NCI-H82 treated with DMSO at 0.1 percent for 48 hours (cell line): Measurements from ENCODE around the gene SV2B.

ENCODE experiments used
- DNase-seq: peaks from one replicate; lab custom pipeline; 2025; ENCODE audit not compliant: unreplicated experiment; lab: John Stamatoyannopoulos, UW

Gene SV2B

DNA sequence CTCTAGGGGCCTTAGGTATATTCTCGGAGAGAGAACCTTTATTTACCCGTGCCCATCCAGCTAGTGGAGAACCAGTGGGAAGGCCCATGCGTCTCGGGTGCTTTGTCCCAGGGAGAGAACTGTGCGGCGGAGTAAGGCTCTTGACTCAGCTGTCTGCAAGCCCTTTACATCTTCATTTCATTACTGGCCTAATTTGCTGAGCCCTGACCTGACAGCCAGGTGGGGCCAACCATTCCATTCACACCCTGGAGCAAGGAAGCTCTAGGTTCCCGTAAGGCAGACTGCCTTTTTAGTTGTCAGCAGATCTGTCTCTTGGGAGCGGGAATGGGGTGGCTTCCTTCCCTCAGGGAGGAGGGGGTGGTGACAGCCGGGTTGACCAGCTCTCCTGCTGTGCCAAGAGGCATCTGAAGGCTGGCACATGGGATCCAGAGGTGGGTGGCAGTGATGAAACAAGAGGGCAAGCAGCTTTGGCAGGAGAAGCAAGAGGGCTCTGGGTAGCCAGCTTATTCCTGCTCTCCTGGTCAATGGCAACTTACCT, 36.4 kb downstream of the SV2B start:
- DNase-seq, result no peak

DNA sequence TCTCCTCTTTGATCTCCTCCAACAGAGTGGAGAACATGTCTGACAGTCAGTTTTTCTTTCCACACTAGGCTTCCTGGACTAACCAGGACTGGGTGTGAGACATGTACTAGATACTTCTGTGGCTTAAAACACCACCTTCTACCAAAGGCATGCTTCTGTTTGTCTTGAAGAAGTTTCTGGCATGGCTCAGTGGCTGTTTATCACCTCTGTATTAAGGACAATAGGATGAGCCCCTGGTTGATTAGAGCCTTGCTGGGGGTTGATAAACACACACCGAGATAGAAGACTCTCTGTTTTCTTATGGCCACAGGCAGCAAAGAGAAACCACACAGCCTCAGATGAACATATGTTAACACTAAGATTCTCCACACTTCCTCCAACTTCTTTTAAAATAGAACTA, 40.5 kb downstream of the SV2B start:
- DNase-seq, result no peak

GRCh38 chr15:91141097-91141496, 41.0 kb downstream of the SV2B start:
- no peak for DNase-seq

- DNase-seq, result no peak
Observed at GRCh38 chr15:91142106-91142744, 42.2 kb downstream of the SV2B start.

DNA sequence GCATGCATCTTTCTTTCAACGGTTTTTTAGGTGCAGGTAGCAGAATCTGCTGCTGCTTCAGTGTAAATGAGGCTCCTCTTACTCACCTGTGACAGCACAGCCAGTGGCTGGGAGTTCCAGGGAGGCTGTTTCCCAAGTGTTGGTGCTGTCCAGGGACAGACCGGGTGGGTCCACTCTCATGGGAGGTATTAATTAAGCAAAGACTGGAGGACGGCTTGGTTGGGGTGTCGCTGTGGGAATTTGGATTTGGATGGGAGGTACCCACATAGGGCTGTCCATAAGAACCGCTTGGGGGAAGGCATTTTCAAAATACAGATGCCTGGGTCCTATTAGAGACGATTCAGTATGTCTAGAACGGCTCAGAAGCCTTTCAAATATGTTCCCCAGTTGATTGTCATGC, 42.9 kb downstream of the SV2B start:
- DNase-seq, result no peak

GRCh38 chr15:91146728-91147127, 46.7 kb downstream of the SV2B start:
- DNase-seq, result no peak

GRCh38 chr15:91148243-91148642, 48.2 kb downstream of the SV2B start:
- DNase-seq, result no peak

DNA sequence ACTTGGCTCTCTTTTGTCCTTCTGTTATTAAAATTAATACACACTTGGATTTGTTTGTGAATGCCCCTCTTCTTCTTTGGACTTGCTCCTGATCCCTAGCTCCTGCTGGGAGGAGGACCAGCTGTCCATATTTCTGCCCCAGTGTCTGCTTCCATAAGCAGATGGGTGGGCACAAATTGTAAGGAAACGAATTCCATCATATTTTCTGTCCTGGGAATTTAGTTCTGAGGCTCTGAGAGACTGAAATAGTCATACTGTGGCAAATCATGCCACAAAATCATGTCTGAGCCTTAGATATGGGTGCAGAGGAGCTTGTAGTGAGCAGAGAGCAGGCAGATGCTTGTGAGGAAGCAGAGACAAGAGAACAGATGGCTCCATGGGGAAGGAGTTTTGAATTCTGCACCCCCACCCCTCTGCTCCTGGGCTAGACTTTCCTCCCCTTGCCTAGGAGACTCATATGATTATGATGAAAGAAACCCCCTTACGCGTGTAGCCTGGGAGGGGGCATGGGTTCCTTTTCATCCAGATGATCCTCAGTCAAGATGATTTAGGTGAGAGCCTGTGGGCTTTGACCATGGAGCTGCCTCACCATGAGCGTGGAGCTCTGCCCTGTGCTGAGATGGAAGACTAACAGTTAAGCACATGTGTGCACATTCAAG, 50.6 kb downstream of the SV2B start:
- DNase-seq, result peak; percentile 16

DNA sequence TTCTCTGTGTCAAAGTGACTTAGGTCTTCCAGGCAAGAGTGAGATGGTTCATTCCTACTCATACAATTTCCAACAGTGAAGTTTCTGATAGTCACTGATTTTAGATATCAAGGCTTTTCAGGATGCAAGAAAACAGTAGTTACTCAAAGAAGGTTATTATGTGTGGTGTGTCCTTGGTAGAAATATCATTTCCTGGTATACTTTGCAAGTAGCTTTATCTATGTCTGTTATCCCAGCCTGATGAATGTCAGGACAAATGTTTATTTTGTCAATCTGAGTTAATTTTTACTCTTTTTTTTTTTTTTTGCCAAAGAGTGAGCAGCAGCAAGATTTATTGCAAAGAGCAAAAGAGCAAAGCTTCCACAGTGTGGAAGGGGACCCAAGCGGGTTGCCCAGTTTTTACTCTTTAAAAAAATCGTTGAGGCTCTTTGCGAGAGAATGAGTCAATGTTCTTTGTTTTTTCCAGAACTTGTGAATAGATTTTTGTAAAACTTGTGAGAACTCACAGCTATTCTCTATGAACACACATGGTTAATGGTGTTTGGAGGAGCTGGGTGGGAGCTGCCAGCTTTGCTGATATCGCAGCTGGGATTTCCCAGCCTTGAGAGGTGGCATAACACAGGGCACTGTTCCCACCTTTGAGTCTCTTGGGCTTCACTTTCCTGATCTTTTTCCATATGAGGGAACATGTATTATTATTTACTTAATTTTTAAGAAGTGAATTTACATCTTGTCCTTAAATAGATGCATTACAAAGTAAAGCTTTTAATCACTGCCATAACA, 51.9 kb downstream of the SV2B start:
- no peak for DNase-seq

- peak; percentile 14 for DNase-seq
Observed at GRCh38 chr15:91152896-91153581, 53.0 kb downstream of the SV2B start.

GRCh38 chr15:91153954-91154353, 53.9 kb downstream of the SV2B start:
- no peak for DNase-seq

DNA sequence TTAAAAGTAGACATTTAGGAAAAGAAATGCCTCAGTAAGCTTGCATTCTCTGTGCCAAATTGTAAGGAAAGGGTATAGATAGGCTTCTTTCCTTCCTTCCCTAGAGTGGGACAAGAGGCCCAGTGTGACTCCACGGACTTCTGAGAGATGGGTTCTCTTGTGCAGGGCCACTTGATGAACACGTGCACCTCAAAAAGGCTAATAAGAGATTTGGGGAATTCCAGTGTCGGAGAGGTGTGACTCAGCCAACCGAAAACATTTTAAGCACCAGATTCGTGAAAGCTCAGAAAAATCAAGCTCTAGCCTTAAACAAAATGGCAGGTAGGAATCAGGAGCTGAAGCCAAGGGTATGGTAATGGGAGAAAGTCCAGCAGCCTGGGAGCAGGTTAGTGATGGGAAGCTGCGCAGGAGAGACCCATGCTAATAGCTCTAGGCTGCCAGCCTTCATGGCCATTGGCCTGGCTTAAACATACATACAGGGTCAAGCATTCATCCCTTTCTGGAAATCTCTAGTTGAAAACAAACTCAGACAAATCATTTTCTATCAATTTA, 56.2 kb downstream of the SV2B start:
- DNase-seq, result no peak

DNA sequence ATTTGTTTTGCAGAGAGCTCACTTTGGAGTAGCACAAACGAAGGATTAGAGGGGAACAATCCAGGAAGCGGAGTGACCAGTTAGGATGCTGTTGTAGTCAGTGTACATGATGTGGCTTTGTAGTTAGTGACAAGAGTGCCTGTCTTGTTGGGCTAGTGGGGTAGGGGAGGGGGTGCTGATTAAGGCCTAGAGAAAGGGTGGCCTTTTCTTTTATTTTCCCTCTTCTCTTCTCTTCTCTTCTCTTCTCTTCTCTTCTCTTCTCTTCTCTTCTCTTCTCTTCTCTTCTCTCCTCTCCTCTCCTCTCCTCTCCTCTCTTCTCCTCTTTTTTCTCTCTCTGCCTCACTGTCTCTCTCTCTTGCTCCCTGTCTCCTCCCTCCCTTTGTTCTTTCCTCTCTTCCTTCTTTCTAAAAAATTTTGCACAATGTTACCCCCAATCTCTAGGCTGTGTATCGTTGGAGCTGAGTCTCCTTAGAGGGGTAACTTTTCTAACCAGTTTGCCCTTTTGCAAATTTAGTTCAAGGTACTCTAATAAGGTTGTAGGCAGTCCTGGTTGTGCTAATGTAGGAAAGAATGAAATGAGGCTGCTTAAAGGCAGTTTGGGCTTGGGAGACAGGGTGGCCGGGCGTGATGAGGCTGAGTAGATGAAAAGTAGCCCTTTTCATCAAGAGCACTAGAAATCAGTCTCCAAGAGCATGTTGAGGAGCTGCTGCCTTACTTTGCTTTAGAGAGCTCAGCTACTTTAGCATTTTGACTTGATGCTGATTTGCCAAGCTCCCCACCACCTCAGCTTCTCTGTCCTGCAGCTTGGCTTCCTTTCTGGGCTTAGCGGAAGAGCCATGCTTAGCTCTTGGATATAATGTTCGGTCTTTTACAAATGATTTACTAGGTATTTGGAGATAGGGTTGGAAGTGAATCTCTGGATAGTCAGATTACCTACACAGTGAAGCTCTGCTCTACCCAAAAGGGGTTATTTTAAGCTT, 58.6 kb downstream of the SV2B start:
- DNase-seq, result no peak

GRCh38 chr15:91165850-91166249, 65.8 kb downstream of the SV2B start:
- DNase-seq, result no peak

- no peak for DNase-seq
Observed at GRCh38 chr15:91168457-91168856, 68.4 kb downstream of the SV2B start.

DNA sequence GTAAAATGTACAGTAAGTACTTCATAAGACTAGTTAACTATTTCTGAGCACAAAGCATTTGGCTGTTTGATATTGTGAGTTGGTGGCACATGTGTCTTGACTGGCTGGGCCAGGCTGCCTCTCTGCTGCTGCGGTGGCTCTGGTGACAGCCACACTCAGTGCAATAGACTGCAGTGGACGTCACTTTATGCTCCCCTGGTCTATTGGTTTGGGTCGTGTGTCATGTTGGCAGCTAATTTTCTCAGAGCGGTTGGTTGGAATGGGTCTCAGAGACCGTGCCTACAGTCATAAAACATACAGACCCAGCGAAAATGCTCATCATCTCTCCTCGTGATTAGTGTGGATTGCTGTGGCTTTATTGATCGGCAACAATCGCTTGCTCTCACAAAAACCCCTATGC, 71.3 kb downstream of the SV2B start:
- DNase-seq, result no peak

DNA sequence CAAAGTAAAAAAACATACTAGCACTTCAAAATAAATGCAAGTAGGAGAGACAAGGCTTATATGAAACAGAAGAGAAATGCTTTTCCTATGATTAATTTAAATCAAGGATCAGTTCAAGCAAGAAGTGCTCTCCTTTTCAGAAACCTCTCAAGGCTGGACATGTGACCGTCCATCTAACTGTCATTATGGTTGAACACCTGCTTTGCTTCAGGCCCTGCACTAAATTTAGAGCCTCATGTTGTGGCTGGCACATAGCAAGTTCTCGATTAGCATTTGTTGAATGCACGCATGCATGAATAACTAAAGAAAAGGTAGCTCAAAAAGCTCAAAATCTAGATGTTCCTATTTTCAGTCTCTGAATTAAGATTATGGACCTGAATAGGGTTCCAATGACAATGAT, 82.0 kb downstream of the SV2B start:
- no peak for DNase-seq

DNA sequence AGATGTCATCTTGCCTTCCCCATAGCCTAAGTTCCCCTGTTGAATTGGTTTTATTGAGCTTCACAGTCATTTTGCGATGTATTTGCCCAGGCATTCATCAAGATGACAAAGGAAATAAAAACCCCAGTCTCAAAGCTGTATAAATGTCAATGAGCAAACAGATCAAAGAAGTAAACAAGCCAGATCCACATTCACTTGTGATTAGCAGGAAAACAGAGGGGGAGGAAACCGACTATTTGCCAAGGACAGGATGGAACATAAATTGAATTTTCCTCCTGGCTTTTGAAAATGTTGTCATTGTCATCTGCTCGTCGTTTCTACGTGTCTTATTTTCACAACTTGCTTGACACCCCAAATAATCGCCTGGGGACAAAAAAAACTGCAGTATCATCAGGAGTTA, 83.5 kb downstream of the SV2B start:
- DNase-seq, result no peak

GRCh38 chr15:91184441-91184840, 84.4 kb downstream of the SV2B start:
- DNase-seq, result no peak
